GM18511 (cell line): Measurements from ENCODE around the gene TMEM250.

Experiments
- ATAC-seq: cut with Tn5 transposase; IDR thresholded peaks from one replicate; pipeline ENCODE4 v1.9.1; 2021; ENCODE audit warnings: mild to moderate bottlenecking, moderate library complexity; ENCODE audit not compliant: unreplicated experiment

TMEM250 gene

GRCh38 chr9:136098210-136098609, 20.5 kb downstream of the TMEM250 start:
- no peak for ATAC-seq

GRCh38 chr9:136096505-136097001, 22.1 kb downstream of the TMEM250 start:
- no peak for ATAC-seq

- ATAC-seq: no peak
Observed at GRCh38 chr9:136095070-136096058, 23.3 kb downstream of the TMEM250 start, which contains the start of gene NACC2. TSS of gene NACC2 (minus strand) at chr9:136095289. CDS start at chr9:136050521, 44,768 bp downstream.

GRCh38 chr9:136093995-136094881, 24.4 kb downstream of the TMEM250 start:
- ATAC-seq: no peak

GRCh38 chr9:136093346-136093986, 25.2 kb downstream of the TMEM250 start:
- no peak for ATAC-seq

GRCh38 chr9:136092741-136093140, 25.9 kb downstream of the TMEM250 start:
- ATAC-seq: no peak

- no peak for ATAC-seq
Observed at GRCh38 chr9:136092353-136092650, 26.4 kb downstream of the TMEM250 start.

- ATAC-seq: no peak
Observed at GRCh38 chr9:136091582-136092352, 26.9 kb downstream of the TMEM250 start.

GRCh38 chr9:136090768-136091581, 27.7 kb downstream of the TMEM250 start:
- ATAC-seq: no peak

- no peak for ATAC-seq
Observed at GRCh38 chr9:136090056-136090735, 28.5 kb downstream of the TMEM250 start.

GRCh38 chr9:136089697-136090045, 29.0 kb downstream of the TMEM250 start:
- no peak for ATAC-seq

GRCh38 chr9:136088939-136089696, 29.6 kb downstream of the TMEM250 start:
- ATAC-seq: no peak

- ATAC-seq: no peak
Observed at GRCh38 chr9:136088481-136088938, 30.2 kb downstream of the TMEM250 start.

- ATAC-seq: no peak
Observed at GRCh38 chr9:136087741-136088480, 30.8 kb downstream of the TMEM250 start.

- ATAC-seq: no peak
Observed at GRCh38 chr9:136086951-136087740, 31.5 kb downstream of the TMEM250 start.

GRCh38 chr9:136086213-136086881, 32.3 kb downstream of the TMEM250 start:
- ATAC-seq: no peak
